Measurements from ENCODE around the gene CXCL10. TPM values are rescaled to one million over a fixed set of nuclear protein-coding genes. Genes with fewer than 3 reads are reported as not detected.

Gene CXCL10
- total RNA-seq, result 0.10 and 0.33 TPM in 2 replicates

DNA sequence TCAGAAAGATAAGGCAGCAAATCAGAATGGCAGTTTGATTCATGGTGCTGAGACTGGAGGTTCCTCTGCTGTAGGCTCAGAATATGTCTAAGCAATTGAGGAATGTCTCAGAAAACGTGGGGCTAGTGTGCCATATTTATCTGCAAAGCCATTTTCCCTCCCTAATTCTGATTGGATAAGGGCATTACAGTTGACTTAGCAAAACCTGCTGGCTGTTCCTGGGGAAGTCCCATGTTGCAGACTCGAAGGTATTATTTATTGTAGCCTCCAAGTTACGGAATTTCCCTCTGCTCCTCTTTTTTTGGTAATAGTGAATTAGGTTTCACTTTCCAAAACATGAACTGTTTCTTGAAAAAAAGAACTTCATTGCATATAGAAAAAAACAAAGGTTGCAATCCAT lies at the start of gene CXCL10:
Gene CXCL10 (minus strand): TSS at position 109 of the 400 bp plus-strand sequence. CDS start 66 bp downstream, at position 43.

GRCh38 chr4:76035799-76036380 lies 12.6 kb upstream of the CXCL10 start, which contains the start of gene CXCL11:
TSS of gene CXCL11 (minus strand) at chr4:76036070. CDS start at chr4:76035987, 83 bp downstream.

DNA sequence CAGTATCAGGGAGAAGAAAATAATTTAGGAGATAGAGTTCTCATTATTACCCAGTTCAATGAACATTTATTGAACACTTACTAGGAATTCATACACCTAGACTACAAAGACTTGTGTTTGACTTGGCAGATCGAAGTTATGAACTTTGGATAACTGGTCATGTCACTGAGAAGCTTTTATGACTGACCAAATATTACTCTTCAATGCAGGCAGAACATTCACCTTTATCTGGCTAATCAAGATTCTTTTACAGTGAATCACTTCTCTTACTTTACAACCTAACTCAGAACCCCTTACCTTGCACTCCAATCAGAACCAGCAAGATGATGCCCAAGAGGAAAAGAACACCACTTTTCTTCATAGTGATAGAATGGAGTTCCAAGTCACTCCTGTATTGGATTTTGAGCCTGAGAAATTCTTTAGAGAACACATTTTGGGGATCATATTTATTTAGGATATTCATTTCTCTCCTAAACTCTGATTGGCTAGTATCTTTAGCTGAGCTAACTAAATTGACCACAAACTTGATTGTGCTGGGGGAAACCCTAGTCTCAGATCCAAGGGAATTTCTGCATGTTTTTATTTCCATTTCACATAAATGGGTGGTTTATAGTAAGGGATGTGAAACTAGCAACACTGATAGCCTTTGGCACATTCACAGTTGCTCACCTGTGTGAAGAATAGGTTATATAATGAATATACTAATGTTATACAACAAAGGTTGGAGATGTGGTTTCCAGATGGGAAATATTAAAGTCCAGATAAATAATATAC lies 16.0 kb downstream of the CXCL10 start, which contains the start of gene CXCL9:
Gene CXCL9 (minus strand): TSS at position 421 of the 774 bp plus-strand sequence. CDS start 60 bp downstream, at position 361.

Other genes with a start within 250 kb of the CXCL10 start
- not detected in 2 replicates for gene PPEF2, start 121.0 kb downstream of the CXCL10 start, total RNA-seq
- 18.3 and 20.9 TPM in 2 replicates for gene NAAA, start 82.5 kb downstream of the CXCL10 start, total RNA-seq
- gene SDAD1, start 32.6 kb downstream of the CXCL10 start, total RNA-seq, result 37.6 and 43.0 TPM in 2 replicates
- not detected in 2 replicates for gene CXCL9, start 16.0 kb downstream of the CXCL10 start, total RNA-seq
- gene CXCL11, start 12.6 kb upstream of the CXCL10 start, total RNA-seq, result 3.9 and 5.2 TPM in 2 replicates
- gene ART3, start 51.2 kb upstream of the CXCL10 start, total RNA-seq, result 0.33 TPM in 1 of 2 replicates, not detected in the other
- 50.3 and 54.7 TPM in 2 replicates for gene NUP54, start 124.9 kb upstream of the CXCL10 start, total RNA-seq
- gene SCARB2, start 190.3 kb upstream of the CXCL10 start, total RNA-seq, result 152 and 153 TPM in 2 replicates
- gene FAM47E, start 228.2 kb upstream of the CXCL10 start, total RNA-seq, result not detected in 2 replicates